Measurements from ENCODE around the gene CYP2D6. TPM values are rescaled to one million over a fixed set of nuclear protein-coding genes. Genes with fewer than 3 reads are reported as not detected.

Gene CYP2D6
- total and polyA plus RNA-seq, 2 of the 8 experiments (the other 6 are each of a cell fraction or from before 2014, with no cell fraction given) = 0.93 to 1.7 TPM

GRCh38 chr22:42152661-42153270, 22.2 kb upstream of the CYP2D6 start:
- POLR2A ChIA-PET (ENCODE audit: partially characterized antibody) = interaction anchor here (1.6 kb wide), 1 partner anchor 14 kb away, joined by 4 read pairs; no protein-coding TSS in a partner anchor
- no peaks in the 10 kb centered on the region for H3K9me3 ChIP-seq (ENCODE audit: insufficient read depth in 2 of 2, low read depth in 1 of 2, low read length in 1 of 2)
- WGBS, 2 experiments (ENCODE audit: extremely low coverage in 1 of 2, insufficient coverage in 1 of 2, insufficient read length in 1 of 2, insufficient replicate concordance in 2 of 2, low coverage in 1 of 2, low lambda C conversion rate in 2 of 2, missing lambda C conversion rate in 1 of 2) = 91% methylated on average over 29 of the region's 42 CpGs; no CpG with 5 or more reads in 1 of the 2 experiments
- TF ChIP-seq HDAC6 (IDR thresholded peaks at IDR 0.05; ENCODE audit: low read depth, low read length) (no peak), HDAC2 (IDR thresholded peaks at IDR 0.05; ENCODE audit: borderline replicate concordance in 1 of 2, low read depth in 2 of 2, low read length in 2 of 2) (no peak), CEBPB (IDR thresholded peaks at IDR 0.05; ENCODE audit: low read depth, low read length) (no peak), RXRA (IDR thresholded peaks at IDR 0.05; ENCODE audit: insufficient read depth, low read depth, low read length) (no peak), GTF2F1 (IDR thresholded peaks at IDR 0.05; ENCODE audit: borderline replicate concordance, low read depth, low read length) (no peak), CTBP2 (IDR thresholded peaks at IDR 0.05; ENCODE audit: borderline replicate concordance, insufficient read depth, insufficient read length, low read length) (no peak), RAD21 (IDR thresholded peaks at IDR 0.05 in 1 of 2, conservative IDR thresholded peaks at IDR 0.05 in 1 of 2; ENCODE audit: low read depth in 2 of 2, low read length in 2 of 2) (no peak), SAP30 (IDR thresholded peaks at IDR 0.05; ENCODE audit: insufficient read depth, insufficient replicate concordance, low read length) (no peak), POLR2AphosphoS5 (IDR thresholded peaks at IDR 0.05; ENCODE audit: low read depth, low read length) (no peak), CBX8 (IDR thresholded peaks at IDR 0.05; ENCODE audit: borderline replicate concordance, low read depth, low read length) (no peak)

More at GRCh38 chr22:42152661-42153270, 22.2 kb upstream of the CYP2D6 start:
- Histone ChIP-seq H3K79me1 (ENCODE audit: low read depth, low read length) (no peaks in the 10 kb centered on the region), H3K23ac (ENCODE audit: insufficient read length) (no peak overlapping the region), H3K56ac (replicated peaks; ENCODE audit: insufficient read length, low read depth, low read length) (no peak overlapping the region), H4K91ac (replicated peaks; ENCODE audit: insufficient read length, low read length) (no peak overlapping the region), H3K4me2 (ENCODE audit: insufficient read depth in 1 of 2, low read depth in 2 of 2, low read length in 2 of 2) (no peak overlapping the region), H3K36me3 (ENCODE audit: control insufficient read depth in 2 of 4, insufficient read depth in 4 of 4, low read length in 3 of 4) (peaks cover 0 to 4% (median 0%) of the 10 kb centered on the region in 4 experiments; a peak in 1 of 8 replicates), H2AFZ (ENCODE audit: low read length) (no peak overlapping the region), H3K23me2 (ENCODE audit: low read depth, low read length) (no peaks in the 10 kb centered on the region), H3K79me2 (ENCODE audit: control insufficient read depth in 1 of 2, insufficient read depth in 2 of 2, low read length in 2 of 2) (no peaks in the 10 kb centered on the region), H3K18ac (ENCODE audit: extremely low read depth, low read length) (no peak overlapping the region), H4K8ac (ENCODE audit: extremely low read depth, insufficient read depth, low read length) (no peak overlapping the region), H2BK12ac (ENCODE audit: low read depth, low read length) (no peak overlapping the region), H3K27me3 (replicated peaks in 1 of 4; ENCODE audit: control insufficient read depth in 3 of 4, extremely low read depth in 1 of 4, insufficient read depth in 3 of 4, low read length in 3 of 4) (no peaks in the 10 kb centered on the region), H4K5ac (ENCODE audit: insufficient read length, low read depth, low read length) (no peak overlapping the region), H2BK5ac (ENCODE audit: low read depth, low read length) (no peak overlapping the region), H2BK120ac (replicated peaks; ENCODE audit: low read depth, low read length) (no peak overlapping the region), H3K14ac (ENCODE audit: insufficient read length) (no peak overlapping the region), H4K20me1 (replicated peaks in 1 of 2; ENCODE audit: control insufficient read depth in 1 of 2, insufficient read depth in 2 of 2, low read length in 2 of 2) (peaks cover 1 to 5% of the 10 kb centered on the region in 2 experiments), H3K4me1 (replicated peaks in 1 of 4; ENCODE audit: control insufficient read depth in 3 of 4, insufficient read depth in 4 of 4, low read length in 3 of 4) (no peaks in the 10 kb centered on the region; a peak in 1 of 7 replicates), H3K4me3 (ENCODE audit: extremely low read depth in 1 of 4, insufficient read depth in 2 of 4, low read depth in 3 of 4, low read length in 4 of 4) (no peak overlapping the region), H3K27ac (ENCODE audit: low read depth, low read length) (no peak overlapping the region), H3K9ac (replicated peaks in 1 of 4; ENCODE audit: extremely low read depth in 1 of 4, low read depth in 3 of 4, low read length in 3 of 4) (no peak overlapping the region), H2BK20ac (ENCODE audit: low read length) (no peak overlapping the region), H2BK15ac (ENCODE audit: low read length) (no peak overlapping the region), H2AK5ac (ENCODE audit: low read depth, low read length) (no peak overlapping the region), H3K4ac (replicated peaks; ENCODE audit: insufficient read length, low read depth, low read length) (no peak overlapping the region)
- CTCF ChIA-PET (ENCODE audit: partially characterized antibody) = interaction anchor here (0.8 to 1.4 kb wide), 3 partner anchors 37 to 132 kb away, joined by 3 to 4 read pairs (median 3); no protein-coding TSS in a partner anchor
- FAIRE-seq = no peak
- DNase-seq (ENCODE audit: low read depth in 1 of 2, low spot score in 2 of 2) = no peak

Measured in H1 (cell line).